Measurements from ENCODE around the gene ARHGAP26.

ARHGAP26 gene

DNA sequence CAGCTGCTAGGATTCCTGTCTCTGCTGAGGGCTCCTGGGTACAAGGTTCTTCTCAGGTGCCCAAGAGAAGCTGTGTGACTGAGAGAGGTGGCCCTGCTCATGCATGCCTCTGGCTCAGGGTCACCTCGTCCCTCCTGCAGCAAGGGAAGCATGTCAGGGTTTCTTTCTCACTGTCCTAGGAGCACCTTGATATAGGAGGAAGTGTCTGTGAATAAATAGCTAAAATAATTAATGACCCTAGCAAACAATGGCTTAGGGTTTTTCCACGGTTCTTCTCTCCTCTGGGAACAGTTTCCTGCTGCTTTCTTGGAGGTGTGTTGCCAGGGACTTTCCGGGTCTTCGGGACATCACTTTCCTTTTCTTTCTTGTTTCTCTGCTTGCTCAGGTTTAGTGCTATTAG is 87.2 kb downstream of the ARHGAP26 start:
- Histone ChIP-seq H3K9ac (no peak overlapping the region), H3K79me2 (ENCODE audit: insufficient read depth, low read depth) (no peaks in the 10 kb centered on the region), H3K4me3 (IDR thresholded peaks at IDR 0.05; ENCODE audit: insufficient read depth, low read depth, low read length) (no peak overlapping the region), H3K27me3 (ENCODE audit: insufficient read depth, low read depth) (no peaks in the 10 kb centered on the region), H3K27ac (no peak overlapping the region), H3K4me2 (no peak overlapping the region), H3K36me3 (ENCODE audit: insufficient read depth) (no peaks in the 10 kb centered on the region), H2AFZ (ENCODE audit: low read depth) (no peak overlapping the region), H3K4me1 (ENCODE audit: low read depth, poor library complexity, severe bottlenecking) (no peaks in the 10 kb centered on the region), H4K20me1 (ENCODE audit: insufficient read depth) (no peaks in the 10 kb centered on the region)
- TF ChIP-seq, protein P1, sequence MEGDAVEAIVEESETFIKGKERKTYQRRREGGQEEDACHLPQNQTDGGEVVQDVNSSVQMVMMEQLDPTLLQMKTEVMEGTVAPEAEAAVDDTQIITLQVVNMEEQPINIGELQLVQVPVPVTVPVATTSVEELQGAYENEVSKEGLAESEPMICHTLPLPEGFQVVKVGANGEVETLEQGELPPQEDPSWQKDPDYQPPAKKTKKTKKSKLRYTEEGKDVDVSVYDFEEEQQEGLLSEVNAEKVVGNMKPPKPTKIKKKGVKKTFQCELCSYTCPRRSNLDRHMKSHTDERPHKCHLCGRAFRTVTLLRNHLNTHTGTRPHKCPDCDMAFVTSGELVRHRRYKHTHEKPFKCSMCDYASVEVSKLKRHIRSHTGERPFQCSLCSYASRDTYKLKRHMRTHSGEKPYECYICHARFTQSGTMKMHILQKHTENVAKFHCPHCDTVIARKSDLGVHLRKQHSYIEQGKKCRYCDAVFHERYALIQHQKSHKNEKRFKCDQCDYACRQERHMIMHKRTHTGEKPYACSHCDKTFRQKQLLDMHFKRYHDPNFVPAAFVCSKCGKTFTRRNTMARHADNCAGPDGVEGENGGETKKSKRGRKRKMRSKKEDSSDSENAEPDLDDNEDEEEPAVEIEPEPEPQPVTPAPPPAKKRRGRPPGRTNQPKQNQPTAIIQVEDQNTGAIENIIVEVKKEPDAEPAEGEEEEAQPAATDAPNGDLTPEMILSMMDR (conservative IDR thresholded peaks at IDR 0.05; ENCODE audit: low read depth, low read length) = no peak

DNA sequence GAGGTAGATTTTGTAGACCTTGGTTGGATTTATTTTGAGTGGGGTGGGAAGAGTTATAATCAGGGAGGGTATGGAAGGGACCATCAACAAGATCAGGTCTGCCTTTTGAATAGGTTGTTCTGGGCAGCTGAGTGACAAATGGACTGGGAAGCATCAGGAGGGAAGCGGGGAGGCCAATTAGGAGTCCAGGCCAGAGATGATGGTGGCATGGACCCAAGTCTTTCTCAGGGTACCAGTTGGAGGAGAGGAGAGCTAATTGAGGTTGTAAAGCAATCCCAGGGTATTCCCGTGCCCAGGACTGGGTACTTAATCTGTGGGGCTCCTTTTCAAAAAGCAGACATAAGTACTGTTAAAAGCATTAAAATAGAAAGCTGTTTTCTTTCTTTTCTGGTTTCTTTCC is 88.9 kb downstream of the ARHGAP26 start:
- H4K20me1 ChIP-seq (ENCODE audit: insufficient read depth) = no peaks in the 10 kb centered on the region
- H3K4me2 ChIP-seq = no peak overlapping the region
- H3K27me3 ChIP-seq (ENCODE audit: insufficient read depth, low read depth) = no peaks in the 10 kb centered on the region
- TF ChIP-seq, protein P1 (conservative IDR thresholded peaks at IDR 0.05; ENCODE audit: low read depth, low read length) = no peak
- H3K9ac ChIP-seq = no peak overlapping the region
- H2AFZ ChIP-seq (ENCODE audit: low read depth) = no peak overlapping the region
- H3K4me1 ChIP-seq (ENCODE audit: low read depth, poor library complexity, severe bottlenecking) = no peaks in the 10 kb centered on the region
- H3K36me3 ChIP-seq (ENCODE audit: insufficient read depth) = no peaks in the 10 kb centered on the region
- H3K4me3 ChIP-seq (IDR thresholded peaks at IDR 0.05; ENCODE audit: insufficient read depth, low read depth, low read length) = no peak overlapping the region
- no peaks in the 10 kb centered on the region for H3K79me2 ChIP-seq (ENCODE audit: insufficient read depth, low read depth)
- no peak overlapping the region for H3K27ac ChIP-seq

DNA sequence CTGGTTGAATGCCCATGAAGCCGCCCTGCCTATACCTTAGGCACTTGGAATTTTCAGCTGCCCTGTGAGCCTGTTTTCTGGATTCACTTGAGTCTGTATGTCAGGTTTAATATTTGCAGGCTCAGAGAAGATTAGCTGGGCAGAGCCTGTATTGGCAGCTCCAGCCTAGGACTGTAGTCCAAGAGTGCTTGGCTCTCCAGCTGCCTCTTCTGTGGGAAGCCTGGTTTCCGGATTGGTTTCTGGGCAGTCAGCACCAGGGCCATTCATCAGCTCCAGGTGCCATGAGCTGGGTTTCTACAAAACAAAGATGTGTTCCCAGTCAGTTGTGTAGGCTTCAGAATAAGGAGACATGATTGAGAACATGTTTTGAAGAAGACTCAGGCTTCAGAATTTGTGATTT is 90.1 kb downstream of the ARHGAP26 start:
- TF ChIP-seq, protein P1 (conservative IDR thresholded peaks at IDR 0.05; ENCODE audit: low read depth, low read length) = no peak
- Histone ChIP-seq H3K4me3 (IDR thresholded peaks at IDR 0.05; ENCODE audit: insufficient read depth, low read depth, low read length) (no peak overlapping the region), H3K27ac (no peak overlapping the region), H4K20me1 (ENCODE audit: insufficient read depth) (no peaks in the 10 kb centered on the region), H3K9ac (no peak overlapping the region), H3K27me3 (ENCODE audit: insufficient read depth, low read depth) (no peaks in the 10 kb centered on the region), H3K79me2 (ENCODE audit: insufficient read depth, low read depth) (no peaks in the 10 kb centered on the region), H3K36me3 (ENCODE audit: insufficient read depth) (no peaks in the 10 kb centered on the region), H3K4me1 (ENCODE audit: low read depth, poor library complexity, severe bottlenecking) (no peaks in the 10 kb centered on the region), H3K4me2 (no peak overlapping the region), H2AFZ (ENCODE audit: low read depth) (no peak overlapping the region)

DNA sequence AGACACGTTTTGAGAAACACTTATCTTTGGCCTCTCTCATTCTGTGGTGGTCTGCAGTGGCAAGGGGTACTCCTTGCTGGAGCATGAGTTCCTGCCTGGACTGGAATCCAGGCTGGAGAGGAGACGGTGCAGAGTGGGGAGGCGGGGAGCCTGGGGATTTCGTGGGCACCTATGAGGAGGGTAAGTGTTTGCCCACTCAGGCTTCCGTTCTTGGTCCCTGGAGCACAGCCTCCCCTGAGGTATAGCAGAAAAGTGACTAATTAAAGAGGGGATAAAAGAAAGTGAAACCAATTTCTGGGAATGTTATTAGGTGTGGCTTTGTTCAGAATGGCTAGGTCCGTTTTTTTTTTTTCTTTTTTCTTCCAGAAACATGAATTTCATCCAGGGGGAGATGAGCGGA is 90.8 kb downstream of the ARHGAP26 start:
- H3K27me3 ChIP-seq (ENCODE audit: insufficient read depth, low read depth) = no peaks in the 10 kb centered on the region
- no peak overlapping the region for H3K4me3 ChIP-seq (IDR thresholded peaks at IDR 0.05; ENCODE audit: insufficient read depth, low read depth, low read length)
- no peak overlapping the region for H3K4me2 ChIP-seq
- H3K9ac ChIP-seq = no peak overlapping the region
- H4K20me1 ChIP-seq (ENCODE audit: insufficient read depth) = no peaks in the 10 kb centered on the region
- no peaks in the 10 kb centered on the region for H3K36me3 ChIP-seq (ENCODE audit: insufficient read depth)
- no peaks in the 10 kb centered on the region for H3K79me2 ChIP-seq (ENCODE audit: insufficient read depth, low read depth)
- H3K27ac ChIP-seq = no peak overlapping the region
- no peak overlapping the region for H2AFZ ChIP-seq (ENCODE audit: low read depth)
- TF ChIP-seq, protein P1 (conservative IDR thresholded peaks at IDR 0.05; ENCODE audit: low read depth, low read length) = no peak
- no peaks in the 10 kb centered on the region for H3K4me1 ChIP-seq (ENCODE audit: low read depth, poor library complexity, severe bottlenecking)
